ENCODE measurements around the gene KANK2. TPM values are rescaled to one million over a fixed set of nuclear protein-coding genes. Genes with fewer than 3 reads are reported as not detected.
A peak's percentile ranks its signal among the peaks of the same experiment; 100 is the strongest.

The KANK2 gene
- total RNA-seq, 1 experiment from 2014 or later, result 35.1 TPM

GRCh38 chr19:11155373-11156120 is 41.8 kb downstream of the KANK2 start, which contains the start of gene SPC24 (continued):
- TF ChIP-seq, protein P1, sequence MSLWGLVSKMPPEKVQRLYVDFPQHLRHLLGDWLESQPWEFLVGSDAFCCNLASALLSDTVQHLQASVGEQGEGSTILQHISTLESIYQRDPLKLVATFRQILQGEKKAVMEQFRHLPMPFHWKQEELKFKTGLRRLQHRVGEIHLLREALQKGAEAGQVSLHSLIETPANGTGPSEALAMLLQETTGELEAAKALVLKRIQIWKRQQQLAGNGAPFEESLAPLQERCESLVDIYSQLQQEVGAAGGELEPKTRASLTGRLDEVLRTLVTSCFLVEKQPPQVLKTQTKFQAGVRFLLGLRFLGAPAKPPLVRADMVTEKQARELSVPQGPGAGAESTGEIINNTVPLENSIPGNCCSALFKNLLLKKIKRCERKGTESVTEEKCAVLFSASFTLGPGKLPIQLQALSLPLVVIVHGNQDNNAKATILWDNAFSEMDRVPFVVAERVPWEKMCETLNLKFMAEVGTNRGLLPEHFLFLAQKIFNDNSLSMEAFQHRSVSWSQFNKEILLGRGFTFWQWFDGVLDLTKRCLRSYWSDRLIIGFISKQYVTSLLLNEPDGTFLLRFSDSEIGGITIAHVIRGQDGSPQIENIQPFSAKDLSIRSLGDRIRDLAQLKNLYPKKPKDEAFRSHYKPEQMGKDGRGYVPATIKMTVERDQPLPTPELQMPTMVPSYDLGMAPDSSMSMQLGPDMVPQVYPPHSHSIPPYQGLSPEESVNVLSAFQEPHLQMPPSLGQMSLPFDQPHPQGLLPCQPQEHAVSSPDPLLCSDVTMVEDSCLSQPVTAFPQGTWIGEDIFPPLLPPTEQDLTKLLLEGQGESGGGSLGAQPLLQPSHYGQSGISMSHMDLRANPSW (CRISPR knock-in tag; conservative IDR thresholded peaks at IDR 0.05; ENCODE audit: low read depth), result no peak
- TF ChIP-seq TEAD1 (CRISPR knock-in tag; IDR thresholded peaks at IDR 0.05) (no peak), FOXJ3 (CRISPR knock-in tag; IDR thresholded peaks at IDR 0.05; ENCODE audit: borderline replicate concordance) (no peak), ZNF671 (CRISPR knock-in tag; IDR thresholded peaks at IDR 0.05) (no peak), FOXP1 (CRISPR knock-in tag; IDR thresholded peaks at IDR 0.05; ENCODE audit: borderline replicate concordance) (peak; percentile 93), NFATC4 (CRISPR knock-in tag; IDR thresholded peaks at IDR 0.05) (no peak), NFYB (CRISPR knock-in tag; conservative IDR thresholded peaks at IDR 0.05; ENCODE audit: low read depth) (peak; percentile 93), TEAD4 (CRISPR knock-in tag; IDR thresholded peaks at IDR 0.05) (no peak), ARID4B (CRISPR knock-in tag; IDR thresholded peaks at IDR 0.05; ENCODE audit: borderline replicate concordance) (0 out of 2 replicates have a peak, but pooled peaks have one; percentile 48), HMGXB4 (CRISPR knock-in tag; IDR thresholded peaks at IDR 0.05) (peak; percentile 44; the same call in 1 of the 2 replicates), HMGA2 (CRISPR knock-in tag; IDR thresholded peaks at IDR 0.05) (no peak), AFF4 (CRISPR knock-in tag; IDR thresholded peaks at IDR 0.05; ENCODE audit: borderline replicate concordance) (no peak), SOX15 (CRISPR knock-in tag; IDR thresholded peaks at IDR 0.05) (no peak), CTCF (IDR thresholded peaks at IDR 0.05) (no peak)
- TF ChIP-seq, protein P2, sequence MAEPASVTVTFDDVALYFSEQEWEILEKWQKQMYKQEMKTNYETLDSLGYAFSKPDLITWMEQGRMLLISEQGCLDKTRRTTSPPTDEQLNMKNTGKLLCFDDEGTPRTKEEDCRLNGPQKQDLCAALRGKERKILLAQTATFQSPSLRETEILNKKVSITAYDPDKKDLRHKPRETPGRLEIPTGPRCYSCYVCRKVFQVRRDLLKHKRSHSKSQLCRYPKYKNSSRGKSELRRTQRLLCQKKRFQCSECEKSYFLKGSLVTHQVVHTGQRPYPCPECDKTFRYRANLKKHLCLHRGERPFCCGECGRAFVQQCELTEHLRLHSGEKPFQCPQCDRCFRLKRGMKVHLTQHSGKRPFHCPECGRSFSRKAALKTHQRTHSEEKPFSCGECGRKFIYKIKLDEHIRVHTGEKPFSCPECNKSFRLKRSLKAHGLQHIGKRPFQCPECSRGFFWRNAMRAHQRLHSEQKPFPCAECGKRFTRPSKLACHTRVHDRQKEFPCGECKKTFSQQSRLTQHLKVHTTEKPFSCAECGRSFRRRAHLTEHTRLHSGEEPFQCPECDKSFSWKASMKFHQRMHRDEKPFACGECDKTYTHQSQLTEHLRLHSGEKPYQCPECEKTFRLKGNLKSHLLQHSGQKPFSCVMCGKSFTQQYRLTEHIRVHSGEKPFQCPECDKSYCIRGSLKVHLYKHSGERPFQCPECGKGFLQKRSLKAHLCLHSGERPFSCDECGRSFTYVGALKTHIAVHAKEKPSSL (CRISPR knock-in tag; conservative IDR thresholded peaks at IDR 0.05), result no peak
- TF ChIP-seq, protein P3, sequence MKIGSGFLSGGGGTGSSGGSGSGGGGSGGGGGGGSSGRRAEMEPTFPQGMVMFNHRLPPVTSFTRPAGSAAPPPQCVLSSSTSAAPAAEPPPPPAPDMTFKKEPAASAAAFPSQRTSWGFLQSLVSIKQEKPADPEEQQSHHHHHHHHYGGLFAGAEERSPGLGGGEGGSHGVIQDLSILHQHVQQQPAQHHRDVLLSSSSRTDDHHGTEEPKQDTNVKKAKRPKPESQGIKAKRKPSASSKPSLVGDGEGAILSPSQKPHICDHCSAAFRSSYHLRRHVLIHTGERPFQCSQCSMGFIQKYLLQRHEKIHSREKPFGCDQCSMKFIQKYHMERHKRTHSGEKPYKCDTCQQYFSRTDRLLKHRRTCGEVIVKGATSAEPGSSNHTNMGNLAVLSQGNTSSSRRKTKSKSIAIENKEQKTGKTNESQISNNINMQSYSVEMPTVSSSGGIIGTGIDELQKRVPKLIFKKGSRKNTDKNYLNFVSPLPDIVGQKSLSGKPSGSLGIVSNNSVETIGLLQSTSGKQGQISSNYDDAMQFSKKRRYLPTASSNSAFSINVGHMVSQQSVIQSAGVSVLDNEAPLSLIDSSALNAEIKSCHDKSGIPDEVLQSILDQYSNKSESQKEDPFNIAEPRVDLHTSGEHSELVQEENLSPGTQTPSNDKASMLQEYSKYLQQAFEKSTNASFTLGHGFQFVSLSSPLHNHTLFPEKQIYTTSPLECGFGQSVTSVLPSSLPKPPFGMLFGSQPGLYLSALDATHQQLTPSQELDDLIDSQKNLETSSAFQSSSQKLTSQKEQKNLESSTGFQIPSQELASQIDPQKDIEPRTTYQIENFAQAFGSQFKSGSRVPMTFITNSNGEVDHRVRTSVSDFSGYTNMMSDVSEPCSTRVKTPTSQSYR (CRISPR knock-in tag; IDR thresholded peaks at IDR 0.05), result peak; percentile 52; the same call in 1 of the 2 replicates
